B cell (primary cell): Measurements from ENCODE around the gene TYSND1. TPM values are rescaled to one million over a fixed set of nuclear protein-coding genes. Genes with fewer than 3 reads are reported as not detected.

Source experiments
- ATAC-seq: fragments of 200-7000 bp; cut with Tn5 transposase; one replicate; pipeline ENCODE4 v1.10.0; 2021; ENCODE audit warnings: low read depth, mild to moderate bottlenecking, moderate number of reproducible peaks, moderate library complexity
- CTCF ChIA-PET: fragments of 350-600 bp; sonication (Branson Sonifier 250); formaldehyde crosslinking; loops from one replicate; lab custom pipeline; 2021; ENCODE audit warnings: antibody characterized with exemption, inconsistent platforms; lab: Charles Lee
- POLR2A ChIA-PET: fragments of 350-600 bp; sonication (Branson Sonifier 250); formaldehyde crosslinking; loops from one replicate; lab custom pipeline; 2021; ENCODE audit warnings: antibody characterized with exemption; lab: Charles Lee
- DNase-seq: peaks from one replicate; pipeline ENCODE4 v3.0.0; 2013
- H2AFZ ChIP-seq: 2 replicates; pipeline ENCODE4 v1.6.1; 2012; ENCODE audit warnings: mild to moderate bottlenecking, low read depth, low read length; ENCODE audit not compliant: insufficient read depth, poor library complexity, severe bottlenecking
- H3K27ac ChIP-seq, 2 donors: 1 replicate in 1 of 2; 2 replicates in 1 of 2; pipeline ENCODE4 v1.5.1; 2012 to 2013; ENCODE audit warnings: low read length in 2 of 2, mild to moderate bottlenecking in 2 of 2, moderate library complexity in 1 of 2
- H3K27me3 ChIP-seq, 4 experiments: fragments of 200-600 bp in 1 of 4; sonication (generic) in 1 of 4; replicated peaks in 1 of 4; 1 replicate in 2 of 4; 2 replicates in 2 of 4; pipeline versions ENCODE4 v1.6.1 to v1.7.0; 2013 to 2016; ENCODE audit warnings: low read length in 3 of 4, mild to moderate bottlenecking in 2 of 4, mixed read lengths in 1 of 4, moderate library complexity in 1 of 4; ENCODE audit not compliant: insufficient read depth in 4 of 4, control insufficient read depth in 3 of 4; ENCODE audit errors: control extremely low read depth in 1 of 4
- H3K36me3 ChIP-seq, 2 experiments: replicated peaks in 1 of 2; 1 replicate in 1 of 2; 2 replicates in 1 of 2; pipeline versions ENCODE4 v1.6.1 to v1.7.1; 2013; ENCODE audit warnings: low read length in 1 of 2; ENCODE audit not compliant: insufficient read depth in 2 of 2, control insufficient read depth in 1 of 2; ENCODE audit errors: control extremely low read depth in 1 of 2, extremely low read depth in 1 of 2
- H3K4me1 ChIP-seq, 2 donors: fragments of 200-600 bp in 1 of 2; sonication (generic) in 1 of 2; 1 replicate in 1 of 2; 2 replicates in 1 of 2; pipeline versions ENCODE4 v1.5.1 to v1.6.1; 2013 to 2017; ENCODE audit warnings: low read length in 2 of 2; ENCODE audit not compliant: control insufficient read depth in 2 of 2, insufficient read depth in 2 of 2
- H3K4me2 ChIP-seq: replicated peaks from 2 replicates; pipeline ENCODE3; 2012; ENCODE audit warnings: mild to moderate bottlenecking, low read depth, low read length; ENCODE audit not compliant: poor library complexity, severe bottlenecking
- H3K4me3 ChIP-seq, 5 experiments: fragments of 200-600 bp in 1 of 5; sonication (generic) in 1 of 5; 1 replicate in 3 of 5; 2 replicates in 2 of 5; pipeline versions ENCODE4 v1.5.1 to v1.7.0; 2011 to 2016; ENCODE audit warnings: low read length in 4 of 5, mild to moderate bottlenecking in 4 of 5, low read depth in 2 of 5, control low read depth in 1 of 5, moderate library complexity in 1 of 5; ENCODE audit not compliant: insufficient read depth in 1 of 5; ENCODE audit errors: control extremely low read depth in 1 of 5, extremely low read depth in 1 of 5
- H3K79me2 ChIP-seq: fragments of 200-600 bp; sonication (generic); one replicate; pipeline ENCODE4 v1.6.0; 2016; ENCODE audit warnings: low read length; ENCODE audit not compliant: control insufficient read depth, insufficient read depth
- H3K9ac ChIP-seq: fragments of 200-600 bp; sonication (generic); 2 replicates; pipeline ENCODE4 v1.6.1; 2017; ENCODE audit warnings: mild to moderate bottlenecking, low read length, moderate library complexity
- H3K9me3 ChIP-seq, 3 donors: one replicate each; pipeline versions ENCODE4 v1.6.1 to v1.7.1; 2013; ENCODE audit warnings: low read length in 2 of 3; ENCODE audit not compliant: control insufficient read depth in 2 of 3, insufficient read depth in 1 of 3; ENCODE audit errors: control extremely low read depth in 1 of 3
- H4K20me1 ChIP-seq: 2 replicates; pipeline ENCODE4 v1.6.0; 2012; ENCODE audit warnings: mild to moderate bottlenecking, low read length; ENCODE audit not compliant: insufficient read depth, control insufficient read depth, poor library complexity, severe bottlenecking
- H3K27ac Mint-ChIP-seq: one replicate; pipeline ENCODE4 v1.8.0; 2021; ENCODE audit warnings: mixed read lengths
- H3K27me3 Mint-ChIP-seq: one replicate; pipeline ENCODE4 v1.8.0; 2021; ENCODE audit warnings: mixed read lengths
- H3K4me1 Mint-ChIP-seq: one replicate; pipeline ENCODE4 v1.8.0; 2021; ENCODE audit warnings: mixed read lengths
- H3K4me3 Mint-ChIP-seq: one replicate; pipeline ENCODE4 v1.8.0; 2021; ENCODE audit warnings: mixed read lengths
- H3K9me3 Mint-ChIP-seq: one replicate; pipeline ENCODE4 v1.8.0; 2022; ENCODE audit warnings: mixed read lengths; ENCODE audit not compliant: insufficient read depth
- CTCF ChIP-seq: fragments of 200-600 bp; IDR thresholded peaks from one replicate; pipeline ENCODE4 v1.8.0; 2022; ENCODE audit warnings: antibody characterized with exemption, mild to moderate bottlenecking
- EZH2 ChIP-seq: IDR thresholded peaks from 2 replicates; pipeline ENCODE4 v1.6.1; 2012; ENCODE audit warnings: borderline replicate concordance, low read depth, mild to moderate bottlenecking, moderate library complexity, low read length; ENCODE audit not compliant: insufficient read depth, poor library complexity, severe bottlenecking
- WGBS: methylation state at CpG from one replicate; pipeline ENCODE4 v1.1.5; 2013; ENCODE audit warnings: missing lambda C conversion rate; ENCODE audit not compliant: insufficient coverage; 5-methylcytosine and 5-hydroxymethylcytosine counted together
- intact Hi-C: fragments of 100-400 bp; cut with micrococcal nuclease; formaldehyde crosslinking; loops from one replicate; pipeline ENCODE4 v1.10.0; 2022
- polyA plus RNA-seq: library from polyadenylated mRNA; depleted of rRNA; stranded (reverse); fragments of >200 nt; gene quantifications from 2 replicates; pipeline ENCODE4 v1.2.3, GENCODE V29; 2012
- total RNA-seq, 2 donors: library from RNA; stranded (reverse); fragments of 120-200 nt in 1 of 2; gene quantifications; 1 replicate in 1 of 2; 2 replicates in 1 of 2; pipeline versions ENCODE4 v1.2.3 to v1.2.4, GENCODE V29; 2013 to 2022

Gene TYSND1
- total and polyA plus RNA-seq, 2 donors (not counting 1 experiment from before 2014, with no cell fraction given), result 28.0 to 34.1 TPM

- Histone ChIP-seq H3K36me3 (peaks cover 1 to 3% of the 10 kb centered on the region in 2 experiments), H3K27ac (no peak overlapping the region), H3K4me1 (peaks cover 0 to 4% of the 10 kb centered on the region in 2 donors), H3K27me3 (no peaks in the 10 kb centered on the region), H3K4me2 (no peak overlapping the region), H2AFZ (no peak overlapping the region), H3K9ac (no peak overlapping the region), H3K9me3 (peaks cover 0 to 2% (median 0%) of the 10 kb centered on the region in 3 donors), H3K79me2 (no peaks in the 10 kb centered on the region), H4K20me1 (no peaks in the 10 kb centered on the region), H3K4me3 (no peak overlapping the region)
- H3K4me3 Mint-ChIP-seq, result no peak overlapping the region
- no peaks in the 10 kb centered on the region for H3K9me3 Mint-ChIP-seq
- POLR2A ChIA-PET, result no interaction called here
- no peak overlapping the region for H3K27ac Mint-ChIP-seq
- TF ChIP-seq EZH2 (no peak), CTCF (no peak)
- ATAC-seq, result no peak
- H3K4me1 Mint-ChIP-seq, result peaks cover 8% of the 10 kb centered on the region
- no peaks in the 10 kb centered on the region for H3K27me3 Mint-ChIP-seq
- WGBS, result 98% methylated on average over 17 of the region's 22 CpGs
- intact Hi-C loops, result no loop called here
- no peak for DNase-seq
- CTCF ChIA-PET, result no interaction called here
These were observed 35.0 kb downstream of the TYSND1 start for GRCh38 chr10:70111496-70111895.

- H3K4me1 ChIP-seq, result no peaks in the 10 kb centered on the region
- 97% methylated on average over 18 of the region's 18 CpGs for WGBS
- POLR2A ChIA-PET, result no interaction called here
- H2AFZ ChIP-seq, result no peak overlapping the region
- H3K79me2 ChIP-seq, result no peaks in the 10 kb centered on the region
- no peaks in the 10 kb centered on the region for H3K9me3 Mint-ChIP-seq
- CTCF ChIA-PET, result no interaction called here
- no peak overlapping the region for H3K9ac ChIP-seq
- H3K27me3 ChIP-seq, result no peaks in the 10 kb centered on the region
- H4K20me1 ChIP-seq, result no peaks in the 10 kb centered on the region
- no peak for TF ChIP-seq CTCF
- TF ChIP-seq EZH2, result no peak
- peaks cover 4% of the 10 kb centered on the region for H3K4me1 Mint-ChIP-seq
- H3K9me3 ChIP-seq, result peaks cover 0 to 2% (median 0%) of the 10 kb centered on the region in 3 donors
- H3K27ac ChIP-seq, result no peak overlapping the region
- no peaks in the 10 kb centered on the region for H3K27me3 Mint-ChIP-seq
- no peak overlapping the region for H3K4me2 ChIP-seq
- ATAC-seq, result no peak
- no peak for DNase-seq
- no peak overlapping the region for H3K4me3 Mint-ChIP-seq
- H3K4me3 ChIP-seq, result no peak overlapping the region
- H3K27ac Mint-ChIP-seq, result no peak overlapping the region
- peaks cover 0 to 3% of the 10 kb centered on the region in 2 experiments for H3K36me3 ChIP-seq
- intact Hi-C loops, result no loop called here
These were observed 37.3 kb downstream of the TYSND1 start for GRCh38 chr10:70109064-70109729.
